ENCODE measurements around the gene MYOM1.

MYOM1 gene

DNA sequence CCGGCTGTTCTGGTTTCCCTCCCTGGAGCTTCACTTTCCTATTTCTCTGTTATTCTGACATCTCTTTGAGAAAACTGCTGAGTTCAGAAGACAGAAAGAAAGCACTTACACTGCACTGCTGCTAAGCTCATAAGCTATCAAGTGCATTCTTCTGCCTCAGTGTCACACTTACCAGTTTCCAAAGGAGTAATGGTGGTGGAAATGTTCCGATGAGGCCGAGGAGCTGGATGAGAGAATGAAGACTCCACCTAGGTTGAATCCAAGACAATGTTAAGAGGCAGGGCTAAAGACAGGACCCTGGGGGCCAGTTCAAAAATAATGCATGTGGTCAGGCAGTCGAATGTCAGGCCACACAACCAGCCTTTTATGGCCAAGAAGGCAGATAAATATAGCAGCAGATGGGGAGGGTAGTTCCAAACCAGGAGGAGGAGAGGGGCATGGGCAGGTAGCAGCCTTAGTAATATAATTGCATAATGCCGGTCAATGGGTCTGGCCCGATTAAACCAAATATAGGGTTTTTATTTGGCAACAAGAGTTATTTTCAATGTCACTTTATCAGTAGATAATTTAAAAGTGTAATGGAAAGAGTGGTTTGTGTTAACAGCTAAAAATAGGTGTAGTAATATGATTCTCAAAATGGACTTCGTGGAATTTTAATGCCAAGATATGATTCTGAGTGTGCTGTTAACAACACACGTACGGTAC is at the start of gene MYOM1:
TSS of gene MYOM1 (minus strand) at position 338 of the 705 bp plus-strand sequence. CDS start 4,745 bp downstream, outside the sequence.
- no peak for DNase-seq (ENCODE audit: low read depth)

GRCh38 chr18:3269241-3269913 is 49.6 kb upstream of the MYOM1 start:
- DNase-seq (ENCODE audit: low read depth): no peak

- no peak for DNase-seq (ENCODE audit: low read depth)
Observed at GRCh38 chr18:3268306-3268705, 48.5 kb upstream of the MYOM1 start.

DNA sequence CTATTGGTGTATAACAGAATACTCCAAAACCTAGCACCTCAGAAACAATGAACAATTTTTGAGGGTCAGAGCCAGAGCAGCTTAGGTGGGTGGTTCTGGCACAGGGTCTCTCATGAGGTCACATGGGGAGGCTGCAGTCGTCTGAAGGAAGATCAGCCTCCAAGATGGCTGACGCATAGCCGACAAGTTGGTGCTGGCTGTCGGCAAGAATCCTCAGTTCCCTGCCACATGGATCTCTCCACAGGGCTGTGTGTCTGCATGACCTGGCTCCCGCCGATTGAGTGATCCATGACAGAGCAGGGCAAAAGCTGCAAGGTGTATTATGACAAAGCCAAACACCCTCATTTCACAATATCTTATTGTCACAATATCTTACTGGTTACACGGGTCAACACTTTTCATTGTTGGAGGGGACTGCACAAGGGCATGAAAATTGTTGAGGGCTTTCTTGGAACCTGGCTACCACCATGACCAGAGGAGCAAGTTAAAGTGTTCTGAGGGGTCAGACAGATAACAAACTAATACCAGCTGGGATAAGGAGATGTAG is 46.4 kb upstream of the MYOM1 start:
- no peak for DNase-seq (ENCODE audit: low read depth)

DNA sequence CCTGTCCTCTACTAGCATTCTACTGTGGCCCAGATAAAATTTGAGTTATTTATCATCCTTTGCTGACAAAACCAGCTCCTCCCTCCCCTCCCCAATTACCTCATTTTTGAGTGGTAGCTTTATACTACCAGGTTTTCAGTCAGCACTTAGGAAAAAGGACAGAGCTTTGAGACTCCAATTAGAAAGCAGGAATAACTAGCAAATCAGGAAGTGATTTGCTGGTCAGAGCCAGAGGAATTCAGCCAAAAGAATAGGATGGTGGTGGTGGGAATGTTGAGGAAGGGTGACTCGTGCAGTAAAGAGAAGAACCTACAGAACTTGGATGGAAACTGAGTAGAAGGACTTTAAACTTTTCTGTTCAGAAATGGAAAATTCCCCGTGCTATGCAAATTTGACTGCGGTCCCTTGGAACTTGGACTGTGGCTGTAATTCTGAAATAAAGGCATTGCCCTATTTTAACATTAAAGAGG is 45.8 kb upstream of the MYOM1 start:
- no peak for DNase-seq (ENCODE audit: low read depth)

DNA sequence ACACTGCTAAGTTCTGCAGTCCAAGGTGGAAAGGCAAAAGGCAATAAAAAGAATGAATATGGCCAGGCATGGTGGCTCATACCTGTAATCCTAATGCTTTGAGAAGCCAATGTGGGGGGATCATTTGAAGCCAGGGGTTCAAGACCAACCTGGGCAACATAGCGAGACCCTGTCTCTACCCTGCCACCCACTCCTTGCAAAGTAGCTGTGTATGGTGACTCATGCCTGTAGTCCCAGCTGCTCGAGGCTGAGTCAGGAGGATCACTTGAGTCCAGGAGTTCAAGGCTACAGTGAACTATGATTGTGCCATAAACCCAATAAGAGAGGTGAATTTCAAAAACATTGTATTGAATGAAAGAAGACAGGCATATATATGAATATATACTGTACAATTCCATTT is 44.6 kb upstream of the MYOM1 start:
- no peak for DNase-seq (ENCODE audit: low read depth)

- DNase-seq (ENCODE audit: low read depth): no peak
Observed at GRCh38 chr18:3263132-3263700, 43.4 kb upstream of the MYOM1 start.

DNA sequence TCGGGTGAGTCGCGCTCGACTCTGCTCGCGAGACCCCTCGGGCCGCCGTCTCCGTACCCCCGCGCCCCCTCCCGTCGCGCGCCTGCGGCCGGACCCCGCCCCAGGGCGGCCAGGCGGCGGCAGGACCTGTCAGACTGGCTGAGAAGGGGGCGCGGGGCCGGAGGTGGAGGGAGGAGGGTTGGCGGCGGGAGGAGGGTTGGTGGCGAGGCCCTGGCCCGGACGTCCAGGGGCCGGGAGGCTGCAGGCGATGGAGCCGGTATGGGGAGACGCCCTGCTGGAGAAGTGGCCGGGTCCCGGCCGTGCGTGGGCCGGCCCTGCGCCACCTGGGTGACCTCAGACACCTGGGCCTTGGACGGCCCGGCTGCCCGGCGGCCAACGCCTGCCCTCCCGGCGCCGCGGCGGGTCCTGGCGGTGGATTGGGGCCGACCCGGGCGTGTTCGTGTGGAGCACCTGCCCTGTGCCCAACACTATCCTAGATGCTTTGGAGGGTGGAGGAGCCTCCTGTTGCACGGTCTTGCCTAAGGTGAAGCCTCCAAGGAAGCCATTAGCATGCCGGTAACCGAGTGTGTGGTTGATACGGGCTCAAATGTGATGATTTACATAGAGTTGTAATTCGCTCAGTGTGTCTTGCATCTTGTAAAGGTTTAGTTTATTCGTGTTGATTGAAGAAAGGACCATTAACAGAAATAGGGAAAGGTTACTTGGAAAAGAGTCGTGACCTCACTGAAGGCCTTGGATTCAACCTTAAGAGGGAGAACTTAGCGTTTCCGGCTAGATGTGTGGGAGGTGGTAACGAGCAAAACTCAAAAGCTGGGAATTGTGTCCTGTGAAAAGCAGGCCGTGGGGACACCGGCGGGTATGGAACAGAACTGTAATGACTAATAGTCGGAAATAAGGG is 42.7 kb upstream of the MYOM1 start:
- DNase-seq (ENCODE audit: low read depth): no peak

- peak; percentile 58 for DNase-seq (ENCODE audit: low read depth)
Observed at GRCh38 chr18:3261373-3262233, 41.8 kb upstream of the MYOM1 start, which contains the start of gene MYL12B. Gene MYL12B (plus strand): TSS chr18:3262133. CDS start chr18:3272899, 10,766 bp downstream.

GRCh38 chr18:3260995-3261372 is 41.2 kb upstream of the MYOM1 start:
- no peak for DNase-seq (ENCODE audit: low read depth)

DNA sequence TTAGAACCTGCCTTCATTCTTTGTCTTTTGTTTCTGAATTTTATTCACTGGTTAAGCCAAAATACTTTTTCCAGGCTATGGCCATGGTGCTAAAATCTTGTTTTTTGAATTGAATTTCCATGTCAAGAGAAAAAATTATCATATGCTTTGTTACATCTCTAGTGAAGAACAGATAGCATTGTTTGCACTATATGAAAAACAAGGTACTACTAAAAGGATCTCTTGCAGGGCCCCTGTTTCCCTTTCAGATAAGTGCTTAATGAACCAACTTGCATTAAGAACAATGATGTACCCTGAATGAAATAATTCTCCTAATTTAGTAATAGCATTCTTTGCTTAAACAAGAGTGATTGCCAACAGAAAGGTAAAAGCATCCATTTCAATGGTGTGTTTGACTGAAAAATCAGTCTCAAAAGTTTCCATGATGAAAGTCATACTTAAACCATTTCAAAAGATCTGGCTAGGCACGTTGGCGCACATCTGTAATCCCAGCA is 37.9 kb upstream of the MYOM1 start:
- no peak for DNase-seq (ENCODE audit: low read depth)

GRCh38 chr18:3256693-3257626 is 37.2 kb upstream of the MYOM1 start:
- no peak for DNase-seq (ENCODE audit: low read depth)

GRCh38 chr18:3255611-3256165 is 35.9 kb upstream of the MYOM1 start:
- DNase-seq (ENCODE audit: low read depth): no peak

- DNase-seq (ENCODE audit: low read depth): no peak
Observed at GRCh38 chr18:3254725-3255124, 35.0 kb upstream of the MYOM1 start.

- no peak for DNase-seq (ENCODE audit: low read depth)
Observed at GRCh38 chr18:3252843-3253242, 33.1 kb upstream of the MYOM1 start.

GRCh38 chr18:3251963-3252277 is 32.2 kb upstream of the MYOM1 start:
- DNase-seq (ENCODE audit: low read depth): no peak

- DNase-seq (ENCODE audit: low read depth): no peak
Observed at GRCh38 chr18:3251249-3251962, 31.6 kb upstream of the MYOM1 start.

DNA sequence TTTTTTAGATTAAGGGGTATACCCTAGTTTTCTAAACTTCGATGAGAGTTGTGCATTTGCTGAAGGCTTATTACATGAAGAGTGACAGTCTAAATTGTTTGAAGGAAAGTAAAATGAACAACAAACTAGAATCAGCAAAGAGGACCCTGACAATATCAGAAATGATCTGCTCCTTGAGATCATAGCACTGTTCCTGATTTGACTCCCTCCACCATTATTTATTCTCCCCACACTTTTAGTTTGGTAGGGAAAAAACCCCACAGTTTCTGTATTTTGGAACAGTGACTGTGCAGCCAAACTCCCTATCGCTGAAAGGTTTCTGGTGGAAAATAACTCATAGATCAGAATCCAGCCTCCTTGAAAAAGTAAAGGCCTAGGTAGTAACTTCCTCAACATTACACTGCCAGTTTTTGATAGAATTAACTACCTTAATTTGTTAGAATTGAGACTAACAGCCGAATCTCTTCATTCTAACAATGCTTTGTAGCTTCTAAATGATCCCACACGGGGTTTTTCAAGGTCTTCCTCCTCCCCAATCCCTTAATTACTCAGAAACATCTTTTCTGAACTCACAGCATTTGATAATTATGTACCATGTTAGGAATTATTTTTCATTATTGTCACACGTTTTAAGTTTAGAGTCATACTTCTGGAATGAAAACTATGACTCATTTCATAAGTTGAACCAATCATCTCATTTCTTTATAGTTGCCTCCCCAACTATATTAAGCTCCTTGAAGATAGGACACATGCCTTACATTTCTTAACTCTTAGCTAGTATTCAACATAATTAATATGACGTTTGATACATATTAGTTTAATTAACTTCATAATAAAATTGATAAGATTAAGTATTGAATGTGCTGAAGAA is 30.7 kb upstream of the MYOM1 start:
- no peak for DNase-seq (ENCODE audit: low read depth)
